ENCODE data around the gene ROPN1B.

GRCh38 chr3:126025862-126026261, 56.9 kb downstream of the ROPN1B start:
- TF ChIP-seq POLR2AphosphoS5 (IDR thresholded peaks at IDR 0.05) = no peak
- no peak for TF ChIP-seq POLR2A (IDR thresholded peaks at IDR 0.05)
- no peak for TF ChIP-seq CTCF (IDR thresholded peaks at IDR 0.05)
